Liver (tissue), 3 donors: ENCODE results near the gene LRRC75B.
"Not testable (repeated sequence)": the region's sequence is repeated elsewhere in the genome, so short reads cannot be mapped to it uniquely, and the experiment has no call there.

Source experiments
- FOXA1 ChIP-seq: IDR thresholded peaks from 2 replicates; pipeline ENCODE4 v1.6.1; 2016; ENCODE audit warnings: antibody characterized with exemption
- TAF1 ChIP-seq: conservative IDR thresholded peaks from 2 replicates; pipeline ENCODE4 v1.6.1; 2016; ENCODE audit warnings: antibody characterized with exemption, mild to moderate bottlenecking
- TF ChIP-seq, protein P1 (sequence below): fragments of 150-350 bp; IDR thresholded peaks from 2 replicates; pipeline ENCODE4 v1.5.1; 2017; ENCODE audit warnings: improper control_type of control experiment, low read depth, low read length; ENCODE audit not compliant: missing input control
- TF ChIP-seq, protein P2 (sequence below): IDR thresholded peaks from 2 replicates; pipeline ENCODE4 v1.6.1; 2016; ENCODE audit warnings: antibody characterized with exemption
- donor health status: healthy.
- donor health status: healthy.

GRCh38 chr22:24629069-24629468 is 36.2 kb upstream of the LRRC75B start:
- TF ChIP-seq, protein P1, sequence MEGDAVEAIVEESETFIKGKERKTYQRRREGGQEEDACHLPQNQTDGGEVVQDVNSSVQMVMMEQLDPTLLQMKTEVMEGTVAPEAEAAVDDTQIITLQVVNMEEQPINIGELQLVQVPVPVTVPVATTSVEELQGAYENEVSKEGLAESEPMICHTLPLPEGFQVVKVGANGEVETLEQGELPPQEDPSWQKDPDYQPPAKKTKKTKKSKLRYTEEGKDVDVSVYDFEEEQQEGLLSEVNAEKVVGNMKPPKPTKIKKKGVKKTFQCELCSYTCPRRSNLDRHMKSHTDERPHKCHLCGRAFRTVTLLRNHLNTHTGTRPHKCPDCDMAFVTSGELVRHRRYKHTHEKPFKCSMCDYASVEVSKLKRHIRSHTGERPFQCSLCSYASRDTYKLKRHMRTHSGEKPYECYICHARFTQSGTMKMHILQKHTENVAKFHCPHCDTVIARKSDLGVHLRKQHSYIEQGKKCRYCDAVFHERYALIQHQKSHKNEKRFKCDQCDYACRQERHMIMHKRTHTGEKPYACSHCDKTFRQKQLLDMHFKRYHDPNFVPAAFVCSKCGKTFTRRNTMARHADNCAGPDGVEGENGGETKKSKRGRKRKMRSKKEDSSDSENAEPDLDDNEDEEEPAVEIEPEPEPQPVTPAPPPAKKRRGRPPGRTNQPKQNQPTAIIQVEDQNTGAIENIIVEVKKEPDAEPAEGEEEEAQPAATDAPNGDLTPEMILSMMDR = not testable (repeated sequence)
- TF ChIP-seq FOXA1, TAF1: not testable (repeated sequence)
- TF ChIP-seq, protein P2, sequence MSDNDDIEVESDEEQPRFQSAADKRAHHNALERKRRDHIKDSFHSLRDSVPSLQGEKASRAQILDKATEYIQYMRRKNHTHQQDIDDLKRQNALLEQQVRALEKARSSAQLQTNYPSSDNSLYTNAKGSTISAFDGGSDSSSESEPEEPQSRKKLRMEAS = not testable (repeated sequence)
